ENCODE data around the gene AGPAT3.

AGPAT3 gene

DNA sequence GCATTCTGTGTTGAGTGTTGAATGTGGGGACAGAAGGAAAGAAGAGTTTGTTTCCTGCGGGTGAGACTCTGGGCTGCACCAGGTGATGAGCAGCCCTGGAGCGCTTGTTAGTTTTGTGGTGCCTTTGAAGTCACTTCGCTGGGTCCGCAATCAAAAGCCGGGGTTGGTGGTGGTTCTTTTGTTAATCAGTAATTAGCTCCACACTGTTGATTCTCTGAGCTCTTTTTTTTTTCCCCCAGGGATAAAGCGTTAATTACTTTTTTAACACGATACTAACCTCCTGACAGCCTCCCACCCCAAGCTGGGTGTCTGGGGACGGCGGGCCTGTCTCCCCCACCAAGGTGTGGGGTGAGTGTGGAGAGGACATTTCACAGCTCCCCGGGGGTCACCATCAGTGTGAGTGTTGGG lies 56.6 kb downstream of the AGPAT3 start:
- no peak for DNase-seq (ENCODE audit: extremely low read depth in 1 of 2, low read depth in 1 of 2)

DNA sequence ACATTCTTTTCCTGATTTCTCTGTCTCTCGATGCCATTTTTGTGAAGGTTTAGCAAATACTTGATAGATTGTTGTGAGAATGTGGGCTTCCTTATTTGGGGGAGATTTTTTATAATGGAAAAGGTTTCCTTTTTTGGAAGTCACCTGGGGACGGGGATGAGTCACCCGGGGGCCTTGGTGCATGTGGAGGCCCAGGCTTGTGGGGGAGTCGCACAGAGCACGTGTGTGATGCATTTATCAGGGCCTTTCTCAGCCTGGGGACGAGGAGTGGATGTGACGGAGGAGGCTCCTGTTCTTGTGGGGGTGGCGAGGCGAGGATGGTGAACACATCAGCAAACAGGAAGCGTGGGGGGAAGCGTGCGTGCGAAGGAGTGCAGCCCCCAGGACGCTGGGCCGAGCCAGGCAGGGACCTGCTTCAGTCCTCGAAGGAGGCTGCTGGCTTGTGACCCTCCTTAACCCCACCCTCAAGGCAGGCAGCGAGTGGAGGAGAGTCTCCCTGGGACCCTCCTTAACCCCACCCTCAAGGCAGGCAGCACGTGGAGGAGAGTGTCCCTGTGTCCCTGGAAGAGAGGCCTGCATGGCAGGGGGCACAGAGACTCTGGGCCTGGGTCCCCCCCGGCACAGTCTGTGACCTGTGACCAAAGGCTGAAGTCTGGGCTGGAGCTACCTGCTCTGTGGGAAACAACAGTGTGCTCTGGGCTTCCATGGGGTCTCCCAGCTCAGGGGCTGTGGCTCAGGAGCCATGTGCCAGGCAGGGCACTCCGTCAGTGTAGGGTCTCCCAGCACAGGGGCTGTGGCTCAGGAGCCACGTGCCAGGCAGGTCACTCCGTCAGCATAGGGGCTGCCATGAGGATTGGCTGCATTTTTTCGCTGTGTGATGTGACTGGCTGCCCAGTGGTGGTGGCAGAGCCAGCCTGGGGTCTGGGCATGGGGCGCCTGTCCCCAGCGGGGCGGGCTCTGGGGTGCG lies 57.2 kb downstream of the AGPAT3 start:
- DNase-seq (ENCODE audit: extremely low read depth in 1 of 2, low read depth in 1 of 2): peak; percentile 38 to 60

DNA sequence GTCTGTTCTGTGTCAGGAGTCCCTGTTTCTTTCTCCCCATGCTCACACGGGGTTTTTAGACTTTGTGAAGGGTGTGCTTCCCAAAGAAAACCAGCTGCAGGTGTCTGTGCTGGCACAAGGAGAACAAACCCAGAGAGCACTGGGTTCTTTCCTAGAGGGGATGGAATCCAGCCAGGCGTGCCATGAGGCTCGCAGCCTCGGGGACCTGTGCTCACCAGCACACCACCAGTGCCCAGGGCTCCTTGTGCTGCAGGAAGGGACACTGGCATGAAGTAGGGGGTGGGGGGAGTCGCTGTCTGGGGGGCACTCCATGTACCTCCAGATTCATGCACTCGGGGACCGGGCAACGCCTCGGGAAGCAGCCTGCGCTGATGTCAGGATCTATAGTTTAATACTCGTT lies 57.9 kb downstream of the AGPAT3 start:
- no peak for DNase-seq (ENCODE audit: extremely low read depth in 1 of 2, low read depth in 1 of 2)

DNA sequence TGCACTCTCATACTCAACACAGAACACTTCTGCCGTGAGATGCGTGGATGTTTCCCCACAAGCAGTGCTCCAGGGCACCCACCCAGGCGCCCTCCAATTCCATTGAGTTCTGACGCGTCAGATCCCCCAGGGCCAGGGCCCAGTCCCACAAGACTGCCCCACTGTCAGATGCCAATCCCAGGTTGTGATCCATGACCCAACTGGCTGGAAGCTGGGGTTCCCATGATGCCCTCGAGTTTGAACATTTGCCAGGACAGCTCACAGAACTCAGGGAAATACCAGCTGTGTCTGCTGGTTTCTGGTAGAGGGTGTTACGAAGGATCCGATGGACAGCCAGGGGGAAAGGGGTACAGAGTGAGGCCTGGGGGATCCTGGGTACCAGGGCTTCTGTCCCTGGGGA lies 58.4 kb downstream of the AGPAT3 start:
- no peak for DNase-seq (ENCODE audit: extremely low read depth in 1 of 2, low read depth in 1 of 2)

DNA sequence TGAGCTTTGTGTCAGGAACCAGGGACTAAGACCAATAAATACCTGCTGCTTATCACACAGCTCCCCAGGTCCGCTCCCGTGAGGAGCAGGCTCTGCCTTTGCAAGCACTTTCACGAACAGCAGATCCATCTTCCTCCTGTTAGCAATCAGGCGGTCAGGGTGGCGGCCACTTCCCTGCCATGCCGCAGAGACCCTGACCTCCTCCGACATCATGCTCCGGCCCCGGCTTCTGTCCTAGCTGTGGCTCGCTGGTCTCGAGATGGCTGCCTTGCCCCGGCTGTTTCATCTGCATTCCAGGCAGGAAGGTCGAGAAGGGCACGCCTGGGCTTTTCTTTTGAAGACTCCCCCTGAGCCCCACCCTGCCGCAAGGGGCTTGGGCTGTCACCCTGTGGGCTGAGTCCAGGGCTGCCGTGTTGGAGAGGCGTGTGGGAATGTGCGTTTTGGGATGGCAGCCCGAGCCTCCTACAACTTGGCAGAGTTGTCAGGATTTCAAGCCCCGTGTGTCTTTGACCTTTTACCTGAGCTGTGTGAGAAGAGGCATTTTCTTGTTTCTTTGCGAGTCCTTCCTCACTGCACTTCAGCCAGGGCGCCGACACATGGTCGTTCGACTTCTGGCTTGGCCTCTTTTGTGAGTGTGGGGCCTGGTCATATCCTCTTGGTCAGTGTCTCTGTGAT lies 59.5 kb downstream of the AGPAT3 start:
- DNase-seq (ENCODE audit: extremely low read depth in 1 of 2, low read depth in 1 of 2): no peak

DNA sequence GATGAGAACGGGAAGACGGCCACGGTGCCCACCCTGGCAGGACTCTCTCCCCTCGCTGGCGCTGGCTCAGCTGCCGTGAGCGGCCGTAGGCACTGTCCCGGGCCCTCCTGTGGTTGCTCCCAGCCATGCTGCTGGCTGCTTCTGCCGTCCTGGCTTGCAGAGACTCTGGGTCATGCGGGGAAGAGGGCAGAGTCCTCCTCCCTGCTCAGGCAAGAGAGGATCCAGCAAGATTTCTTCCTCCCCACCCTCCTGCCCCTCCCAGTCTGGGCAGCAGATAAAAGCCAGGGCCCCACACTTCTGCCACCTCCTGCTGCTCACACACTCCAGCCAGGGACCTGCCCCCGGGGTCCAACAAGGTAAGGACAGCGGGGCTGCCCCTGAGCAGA lies 60.1 kb downstream of the AGPAT3 start:
- no peak for DNase-seq (ENCODE audit: extremely low read depth in 1 of 2, low read depth in 1 of 2)

DNA sequence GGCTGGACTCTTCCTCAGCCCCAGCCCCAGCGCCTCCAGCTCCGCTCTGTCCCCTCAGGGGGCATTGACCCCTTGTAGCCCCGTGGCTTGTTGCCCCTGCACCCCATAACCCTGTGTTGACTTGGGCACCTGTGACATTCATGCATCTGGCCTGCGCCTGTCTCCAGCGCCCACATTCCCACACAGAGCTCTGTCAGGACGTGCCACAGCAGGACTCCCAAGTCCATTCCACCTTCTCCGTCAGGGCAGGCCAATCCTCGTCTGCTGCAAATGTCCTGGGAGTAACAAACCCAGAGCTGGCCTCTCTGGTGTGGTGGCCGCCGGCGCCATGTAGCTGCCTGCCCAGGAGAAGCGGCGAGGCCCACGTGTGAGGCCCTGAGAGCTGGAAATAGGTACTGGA lies 60.6 kb downstream of the AGPAT3 start:
- no peak for DNase-seq (ENCODE audit: extremely low read depth in 1 of 2, low read depth in 1 of 2)

DNA sequence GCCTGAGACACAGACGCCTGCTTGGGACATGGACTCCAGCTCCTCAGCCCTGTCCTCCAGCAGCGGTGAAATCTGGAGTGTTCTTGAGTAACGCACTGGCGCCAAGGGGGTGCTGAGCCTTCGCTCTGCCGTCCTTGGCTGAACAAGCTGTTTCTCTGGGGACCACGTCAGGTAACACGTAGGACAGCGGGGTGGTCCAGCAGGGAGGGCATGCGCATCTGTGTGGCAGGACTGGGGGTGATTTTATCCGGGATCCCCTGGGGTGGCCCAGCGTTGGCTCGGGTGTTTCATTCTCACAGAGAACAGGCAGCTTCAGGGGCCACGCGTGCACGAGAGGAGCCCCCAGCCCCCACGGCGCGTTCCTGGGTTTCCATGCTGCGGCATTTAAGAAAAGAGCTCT lies 61.2 kb downstream of the AGPAT3 start:
- no peak for DNase-seq (ENCODE audit: extremely low read depth in 1 of 2, low read depth in 1 of 2)

DNA sequence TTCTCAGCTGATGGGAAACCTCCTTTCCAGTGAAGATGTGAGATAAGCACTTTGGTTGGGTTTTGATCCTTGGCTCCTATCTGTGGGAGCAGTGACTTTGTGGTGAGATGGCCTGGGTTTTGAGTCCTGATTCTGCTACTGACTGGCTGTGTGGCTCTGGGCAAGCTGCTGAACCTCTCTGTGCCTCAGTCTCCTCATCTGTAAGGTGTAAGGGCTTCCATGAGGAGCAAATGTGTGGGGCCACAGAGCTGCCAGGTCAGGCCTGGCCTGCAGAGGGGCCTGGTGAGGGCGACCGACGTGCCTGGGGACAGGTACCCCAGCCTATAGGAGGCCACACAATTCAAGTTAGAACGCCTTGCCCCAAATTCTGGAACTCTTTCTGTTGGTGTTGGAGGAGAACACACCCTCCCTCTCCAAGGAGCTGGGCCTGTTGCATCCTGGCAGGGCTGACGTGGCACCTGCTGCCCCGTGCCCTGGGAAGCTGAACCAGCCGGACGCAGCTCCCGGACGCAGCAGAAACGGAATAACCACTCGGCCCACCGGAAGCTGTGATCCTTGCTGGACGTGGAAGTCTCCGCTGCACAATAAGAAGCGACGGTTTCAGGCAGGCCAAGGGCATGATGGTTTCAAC lies 62.7 kb downstream of the AGPAT3 start:
- no peak for DNase-seq (ENCODE audit: extremely low read depth in 1 of 2, low read depth in 1 of 2)

DNA sequence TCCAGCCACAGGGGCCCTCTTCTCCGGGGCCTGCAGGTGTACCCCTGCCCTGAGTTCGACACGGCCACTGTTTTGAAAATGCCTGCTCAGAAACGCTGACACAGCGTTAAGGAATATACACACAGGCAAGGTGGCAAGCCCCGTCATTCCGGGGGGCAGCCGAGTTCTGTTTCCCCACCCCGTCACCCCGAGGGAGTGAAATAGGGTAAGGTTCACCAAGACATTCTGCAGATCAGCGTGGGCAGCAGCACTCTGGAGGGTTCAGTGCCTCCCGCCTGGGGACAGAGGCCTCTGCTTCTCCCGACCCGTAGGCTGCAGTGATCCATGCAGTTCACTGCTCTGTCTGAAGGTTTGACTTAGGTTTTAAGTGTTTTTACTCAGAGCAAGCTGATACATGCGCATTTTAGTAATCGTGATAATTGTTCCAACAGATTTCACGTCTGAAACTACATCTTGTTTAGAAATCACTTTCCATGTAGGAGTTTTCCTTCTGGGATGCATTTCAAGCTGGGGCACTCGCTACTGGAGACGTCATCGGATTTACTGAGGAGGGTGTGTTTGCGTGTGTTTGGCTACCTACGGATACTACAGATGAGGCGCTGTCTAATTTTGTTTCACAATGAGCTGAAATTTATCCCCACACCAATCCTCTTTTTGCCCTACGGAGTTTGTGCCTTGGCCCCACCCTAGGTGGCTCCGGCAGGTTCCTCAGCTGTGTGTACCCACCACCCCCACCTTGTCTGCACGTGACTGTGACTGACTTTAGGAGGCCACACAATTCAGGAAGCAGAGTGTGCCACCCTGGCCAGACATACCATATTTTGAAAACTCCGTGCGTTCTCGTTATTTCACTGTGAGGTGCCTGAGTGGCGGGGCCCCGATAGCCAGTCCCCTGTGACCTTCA lies 63.5 kb downstream of the AGPAT3 start:
- no peak for DNase-seq (ENCODE audit: extremely low read depth in 1 of 2, low read depth in 1 of 2)

DNA sequence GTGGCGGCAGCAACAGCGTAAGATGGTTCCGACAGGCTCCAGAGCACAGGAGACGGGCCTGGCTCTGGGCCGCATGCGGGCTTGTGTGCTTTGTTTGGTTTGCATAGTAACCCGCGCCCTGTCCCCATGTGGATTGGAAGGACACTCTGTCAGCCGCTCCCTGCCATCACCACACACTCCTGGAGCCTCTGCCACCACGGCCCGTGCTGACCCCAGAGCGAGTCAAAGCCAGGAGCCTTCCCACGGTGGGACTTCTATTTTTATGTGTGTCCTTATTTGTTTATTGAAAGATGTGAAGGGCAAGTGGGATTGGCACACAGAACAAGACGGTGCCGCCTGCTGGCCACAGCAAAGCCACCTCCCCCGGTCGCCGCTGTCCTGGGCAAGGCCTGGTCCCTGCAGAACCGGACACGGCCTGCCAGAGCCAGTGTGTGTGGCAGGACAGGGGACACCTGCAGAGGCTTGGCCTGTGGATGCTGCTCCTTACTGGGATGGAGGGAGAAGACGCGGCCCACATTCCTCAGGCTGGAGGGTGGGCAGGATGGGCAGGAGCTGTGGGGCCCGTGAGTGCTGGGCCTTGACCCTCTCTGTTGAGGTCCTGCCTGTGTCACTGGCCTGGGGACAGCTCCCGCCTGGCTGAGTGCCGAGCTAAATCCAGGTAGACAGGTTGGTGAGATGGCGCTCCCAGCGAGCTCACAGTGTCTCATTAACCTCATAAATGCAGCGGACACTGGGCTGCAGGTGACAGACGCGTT lies 64.4 kb downstream of the AGPAT3 start:
- no peak for DNase-seq (ENCODE audit: extremely low read depth in 1 of 2, low read depth in 1 of 2)

DNA sequence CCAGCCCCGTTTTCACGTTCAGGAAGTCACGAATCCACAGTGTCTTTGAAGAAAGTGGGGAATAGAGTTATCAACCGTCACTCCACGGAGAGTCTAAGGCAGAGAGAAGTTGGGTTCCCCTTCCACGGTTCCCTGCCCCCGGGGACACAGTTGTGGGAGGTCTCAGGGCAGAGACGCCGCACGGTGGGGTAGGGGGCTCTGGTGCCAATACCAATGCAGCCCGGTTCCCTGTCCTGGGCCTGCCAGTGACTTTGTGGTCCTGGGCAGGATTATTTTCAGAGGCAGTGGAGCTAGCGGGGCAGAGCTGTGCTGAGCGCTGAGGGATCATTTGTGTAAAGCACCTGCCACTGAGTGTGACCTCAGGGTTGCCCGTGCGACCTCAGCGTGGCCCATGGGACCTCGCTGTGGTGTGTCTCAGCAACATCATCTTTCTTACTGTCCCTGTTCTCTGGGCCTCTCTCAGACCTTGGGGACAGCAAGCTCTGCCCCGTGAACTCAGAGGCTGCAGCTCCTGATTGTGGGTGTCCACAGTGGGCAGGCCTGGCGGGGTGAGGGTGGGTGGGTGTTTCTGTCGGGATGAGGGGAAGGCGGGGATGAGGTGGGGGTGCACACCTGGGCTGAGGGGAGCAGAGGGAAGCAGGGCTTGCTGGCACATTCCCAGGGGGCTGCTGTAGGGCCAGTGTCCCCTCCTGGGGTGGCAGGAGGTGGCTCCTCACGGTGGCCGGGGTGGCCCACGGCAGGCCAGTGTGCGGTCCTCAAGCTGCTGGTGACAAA lies 65.2 kb downstream of the AGPAT3 start:
- no peak for DNase-seq (ENCODE audit: extremely low read depth in 1 of 2, low read depth in 1 of 2)

DNA sequence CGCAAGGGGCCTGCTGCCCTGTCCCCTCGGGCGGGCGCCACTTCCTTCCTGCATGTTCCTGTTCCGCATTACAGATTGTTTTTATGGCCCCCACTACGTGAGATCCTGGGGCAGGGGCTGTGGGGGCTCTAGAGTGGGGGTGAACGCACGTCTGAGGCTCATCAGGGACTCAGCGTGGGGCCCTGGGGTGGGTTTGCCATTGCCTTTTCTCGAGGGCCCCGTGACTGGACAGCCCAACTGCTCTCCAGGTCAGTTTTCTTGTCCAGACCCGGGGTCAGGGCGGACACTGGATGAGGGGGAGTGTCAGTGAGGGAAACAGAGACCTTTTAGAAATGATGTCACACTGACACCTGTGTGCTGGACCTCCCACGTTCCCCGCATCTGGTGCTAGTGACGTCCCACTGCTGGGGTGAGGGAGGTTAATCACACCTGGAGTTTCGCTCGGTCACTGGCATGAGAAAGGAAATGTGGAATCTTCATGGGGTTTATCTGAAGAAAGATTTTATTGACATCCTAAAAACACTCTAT lies 65.9 kb downstream of the AGPAT3 start:
- no peak for DNase-seq (ENCODE audit: extremely low read depth in 1 of 2, low read depth in 1 of 2)

DNA sequence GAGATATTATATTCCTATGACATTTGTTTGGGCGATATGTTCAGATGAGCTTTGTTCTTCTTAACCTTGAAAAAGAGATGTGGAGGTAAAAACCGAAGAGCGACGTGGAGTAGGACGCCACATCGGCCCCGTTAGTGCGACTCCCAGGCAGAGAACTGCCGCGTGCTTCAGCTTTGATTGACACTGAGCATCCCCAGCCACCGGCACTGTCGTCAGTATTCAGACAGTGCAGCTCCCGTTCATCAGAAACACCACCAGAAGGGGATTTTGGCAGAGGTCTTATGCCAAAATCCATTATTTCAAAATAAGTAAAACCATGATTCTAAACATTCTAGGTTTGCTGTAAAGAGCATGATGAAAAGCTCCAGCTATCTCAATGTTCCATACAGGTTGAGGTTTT lies 66.5 kb downstream of the AGPAT3 start:
- no peak for DNase-seq (ENCODE audit: extremely low read depth in 1 of 2, low read depth in 1 of 2)

DNA sequence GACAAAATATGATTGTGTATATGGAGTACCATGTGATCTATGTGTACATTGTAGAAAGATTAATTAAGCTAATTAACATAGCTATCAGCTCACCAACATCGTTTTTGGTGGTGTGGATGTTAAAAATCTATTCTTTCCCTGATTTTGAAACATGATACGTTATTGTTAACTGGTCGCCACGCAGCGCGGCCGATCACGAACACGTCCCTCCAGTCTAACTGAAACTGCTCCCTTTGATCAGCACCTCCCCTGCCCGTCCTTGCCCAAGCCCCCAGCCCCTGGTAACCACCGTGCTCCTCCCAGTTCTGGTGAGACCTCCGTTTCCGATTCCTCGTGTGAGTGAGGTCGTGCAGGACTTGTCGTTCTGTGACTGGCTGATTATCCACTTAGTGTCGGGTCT lies 67.0 kb downstream of the AGPAT3 start:
- DNase-seq (ENCODE audit: extremely low read depth in 1 of 2, low read depth in 1 of 2): no peak

DNA sequence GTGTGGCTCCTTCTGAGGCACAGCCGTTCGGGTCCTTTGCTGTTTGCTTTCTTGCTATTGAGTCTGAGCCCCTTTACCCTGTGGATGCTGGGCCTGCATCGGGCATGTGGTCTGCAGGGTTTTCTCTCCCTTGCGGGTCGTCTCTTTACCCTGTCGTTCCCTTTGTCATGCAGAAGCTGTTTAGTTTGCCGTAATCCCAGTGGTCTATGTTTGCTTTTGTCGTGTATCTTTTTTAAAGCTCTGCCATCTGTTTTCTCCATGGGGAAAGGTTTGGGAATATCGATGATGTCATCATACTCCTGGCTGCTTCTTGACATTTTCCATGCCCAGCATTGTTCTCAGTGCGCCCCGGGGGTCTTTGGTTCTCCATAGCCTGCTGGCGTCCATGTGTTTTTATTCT lies 68.2 kb downstream of the AGPAT3 start:
- DNase-seq (ENCODE audit: extremely low read depth in 1 of 2, low read depth in 1 of 2): no peak

DNA sequence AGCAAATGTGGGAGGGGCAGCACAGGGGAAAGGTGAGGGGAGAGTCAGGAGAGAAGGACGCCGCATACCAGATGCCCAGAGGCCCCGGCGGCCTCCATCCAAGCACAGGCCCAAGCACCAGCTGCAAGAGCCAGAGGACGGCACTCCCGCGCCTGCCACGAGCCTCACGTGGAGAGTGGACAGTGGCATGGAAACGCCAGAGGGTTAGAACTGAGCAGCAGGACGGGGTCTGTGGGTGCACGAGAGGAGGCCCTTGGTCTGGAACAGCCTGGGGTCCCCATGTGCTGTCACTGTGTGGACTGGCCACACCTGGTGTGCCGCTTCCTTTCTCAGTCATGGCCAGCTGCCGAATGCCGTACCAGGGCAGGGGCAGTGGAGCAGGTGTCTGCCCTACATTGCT lies 68.7 kb downstream of the AGPAT3 start:
- no peak for DNase-seq (ENCODE audit: extremely low read depth in 1 of 2, low read depth in 1 of 2)

DNA sequence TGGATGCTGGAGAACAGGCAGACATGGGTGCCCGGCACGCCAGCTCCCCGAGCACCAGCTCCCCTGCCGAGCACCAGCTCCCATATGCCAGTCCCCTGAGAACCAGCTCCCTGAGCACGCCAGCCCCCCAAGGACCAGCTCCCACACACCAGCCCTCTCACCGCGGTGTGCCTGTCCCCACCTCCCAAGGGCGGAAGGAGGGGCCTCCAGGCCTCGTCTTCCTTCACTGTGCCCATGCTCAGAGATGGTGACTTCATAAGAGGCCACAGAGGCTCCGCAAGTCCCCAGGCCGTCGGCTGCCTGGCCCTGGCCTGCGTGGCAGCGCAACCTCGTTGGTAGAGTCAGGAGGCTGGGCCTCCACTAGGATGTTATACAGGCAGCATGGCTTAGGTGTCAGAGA lies 69.1 kb downstream of the AGPAT3 start:
- no peak for DNase-seq (ENCODE audit: extremely low read depth in 1 of 2, low read depth in 1 of 2)
